Measurements from ENCODE around the gene LRRK1. TPM values are rescaled to one million over a fixed set of nuclear protein-coding genes. Genes with fewer than 3 reads are reported as not detected.

The LRRK1 gene
- total RNA-seq, 1 experiment from 2014 or later, result 7.6 TPM

DNA sequence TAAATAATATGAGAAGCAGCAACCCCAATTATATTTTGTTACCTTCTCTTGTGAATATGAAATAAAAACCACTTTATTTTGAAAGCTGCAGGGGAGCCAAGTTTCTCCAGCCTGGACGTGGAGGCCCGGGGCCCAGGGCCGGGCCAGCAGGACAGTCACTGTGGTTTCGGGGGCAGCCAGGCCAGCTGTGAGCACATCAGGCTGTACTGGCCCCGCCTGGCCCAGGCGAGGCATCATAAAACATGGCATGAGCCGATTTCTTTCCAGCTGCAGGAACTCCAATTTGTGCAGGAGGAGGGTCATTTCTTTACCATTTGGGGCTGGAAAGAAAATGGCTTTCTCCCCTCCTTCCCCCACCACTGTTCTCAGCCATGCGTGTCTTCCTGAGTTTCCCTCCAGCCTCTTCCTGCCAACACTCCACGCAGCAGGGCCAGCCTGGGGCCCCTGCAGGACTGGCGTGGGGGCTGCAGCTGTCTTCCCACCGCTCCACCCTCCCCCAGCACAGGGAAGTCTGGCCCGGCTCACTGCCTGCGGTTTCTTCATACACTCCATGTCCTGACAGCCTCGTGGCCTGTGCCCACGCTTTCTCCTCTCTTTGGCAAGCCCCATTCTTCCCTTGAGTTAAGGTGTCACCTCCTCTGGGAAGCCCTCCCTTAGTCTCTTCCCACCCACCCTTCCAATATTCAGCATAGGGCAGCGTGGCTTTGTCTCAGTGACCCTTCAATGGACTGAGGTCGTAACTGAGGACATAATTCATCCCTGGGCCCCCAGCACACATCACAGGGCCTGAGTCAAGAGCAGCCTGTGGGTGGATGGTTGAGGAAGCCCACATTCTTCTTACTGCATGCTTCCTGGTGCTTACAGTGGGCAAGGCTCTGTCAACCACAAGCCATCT is 196.9 kb downstream of the LRRK1 start:
- no peak for ATAC-seq
- no peaks in the 10 kb centered on the region for H3K9me3 Mint-ChIP-seq
- POLR2A ChIA-PET, result interaction anchor here (0.6 kb wide), 1 partner anchor 21 kb away, joined by 4 read pairs; no protein-coding TSS in a partner anchor
- H3K27ac Mint-ChIP-seq, result no peak overlapping the region
- H3K4me3 Mint-ChIP-seq, result no peak overlapping the region
- no peaks in the 10 kb centered on the region for H3K27me3 Mint-ChIP-seq (ENCODE audit: low read depth)
- TF ChIP-seq ZNF281 (CRISPR knock-in tag; IDR thresholded peaks at IDR 0.05) (no peak), NFYB (CRISPR knock-in tag; conservative IDR thresholded peaks at IDR 0.05; ENCODE audit: low read depth) (no peak), ZNF423 (CRISPR knock-in tag; IDR thresholded peaks at IDR 0.05) (no peak), ATF1 (CRISPR knock-in tag; IDR thresholded peaks at IDR 0.05) (no peak), OVOL2 (CRISPR knock-in tag; IDR thresholded peaks at IDR 0.05; ENCODE audit: borderline replicate concordance) (no peak), ZMAT4 (CRISPR knock-in tag; IDR thresholded peaks at IDR 0.05) (no peak)
- H3K36me3 Mint-ChIP-seq, result no peaks in the 10 kb centered on the region
- DNase-seq (ENCODE audit: low spot score), result no peak
- H3K4me1 Mint-ChIP-seq, result peaks cover 23% of the 10 kb centered on the region
- CTCF ChIA-PET, result interaction anchor here (0.8 to 1.3 kb wide), 3 partner anchors 18 to 47 kb away, joined by 3 to 4 read pairs (median 3); no protein-coding TSS in a partner anchor

- Mint-ChIP-seq H3K27me3 (ENCODE audit: low read depth) (no peaks in the 10 kb centered on the region), H3K36me3 (no peaks in the 10 kb centered on the region), H3K9me3 (no peaks in the 10 kb centered on the region), H3K4me3 (no peak overlapping the region), H3K4me1 (peaks cover 26% of the 10 kb centered on the region), H3K27ac (no peak overlapping the region)
- POLR2A ChIA-PET, result no interaction called here
- TF ChIP-seq ARID4B (CRISPR knock-in tag; IDR thresholded peaks at IDR 0.05; ENCODE audit: borderline replicate concordance) (no peak), MAX (CRISPR knock-in tag; IDR thresholded peaks at IDR 0.05) (no peak), MYBL2 (CRISPR knock-in tag; IDR thresholded peaks at IDR 0.05) (no peak), OVOL2 (CRISPR knock-in tag; IDR thresholded peaks at IDR 0.05; ENCODE audit: borderline replicate concordance) (no peak), ZNF423 (CRISPR knock-in tag; IDR thresholded peaks at IDR 0.05) (no peak), NFE2L1 (CRISPR knock-in tag; IDR thresholded peaks at IDR 0.05) (no peak), CBFB (CRISPR knock-in tag; IDR thresholded peaks at IDR 0.05; ENCODE audit: low read depth) (no peak), KAT7 (CRISPR knock-in tag; IDR thresholded peaks at IDR 0.05; ENCODE audit: borderline replicate concordance) (no peak), ATF3 (CRISPR knock-in tag; conservative IDR thresholded peaks at IDR 0.05) (no peak), HMGA2 (CRISPR knock-in tag; IDR thresholded peaks at IDR 0.05) (no peak), ZBTB43 (CRISPR knock-in tag; IDR thresholded peaks at IDR 0.05) (no peak)
- TF ChIP-seq, protein P1, sequence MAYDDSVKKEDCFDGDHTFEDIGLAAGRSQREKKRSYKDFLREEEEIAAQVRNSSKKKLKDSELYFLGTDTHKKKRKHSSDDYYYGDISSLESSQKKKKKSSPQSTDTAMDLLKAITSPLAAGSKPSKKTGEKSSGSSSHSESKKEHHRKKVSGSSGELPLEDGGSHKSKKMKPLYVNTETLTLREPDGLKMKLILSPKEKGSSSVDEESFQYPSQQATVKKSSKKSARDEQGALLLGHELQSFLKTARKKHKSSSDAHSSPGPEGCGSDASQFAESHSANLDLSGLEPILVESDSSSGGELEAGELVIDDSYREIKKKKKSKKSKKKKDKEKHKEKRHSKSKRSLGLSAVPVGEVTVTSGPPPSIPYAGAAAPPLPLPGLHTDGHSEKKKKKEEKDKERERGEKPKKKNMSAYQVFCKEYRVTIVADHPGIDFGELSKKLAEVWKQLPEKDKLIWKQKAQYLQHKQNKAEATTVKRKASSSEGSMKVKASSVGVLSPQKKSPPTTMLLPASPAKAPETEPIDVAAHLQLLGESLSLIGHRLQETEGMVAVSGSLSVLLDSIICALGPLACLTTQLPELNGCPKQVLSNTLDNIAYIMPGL (CRISPR knock-in tag; IDR thresholded peaks at IDR 0.05), result no peak
- TF ChIP-seq, protein P2, sequence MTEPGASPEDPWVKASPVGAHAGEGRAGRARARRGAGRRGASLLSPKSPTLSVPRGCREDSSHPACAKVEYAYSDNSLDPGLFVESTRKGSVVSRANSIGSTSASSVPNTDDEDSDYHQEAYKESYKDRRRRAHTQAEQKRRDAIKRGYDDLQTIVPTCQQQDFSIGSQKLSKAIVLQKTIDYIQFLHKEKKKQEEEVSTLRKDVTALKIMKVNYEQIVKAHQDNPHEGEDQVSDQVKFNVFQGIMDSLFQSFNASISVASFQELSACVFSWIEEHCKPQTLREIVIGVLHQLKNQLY (CRISPR knock-in tag; IDR thresholded peaks at IDR 0.05), result no peak
- ATAC-seq, result no peak
- DNase-seq (ENCODE audit: low spot score), result no peak
- CTCF ChIA-PET, result interaction anchor here (1.3 kb wide), 2 partner anchors 28 to 36 kb away, joined by 3 to 4 read pairs; no protein-coding TSS in a partner anchor
Observed at GRCh38 chr15:101116681-101116976, 197.5 kb downstream of the LRRK1 start.

All from WTC11 (cell line).